Hematopoietic multipotent progenitor cell treated with erythropoietin and hydrocortisone succinate and interleukin-3 and kit ligand, for 17 days (in vitro differentiated cells): Measurements from ENCODE around the gene DOCK1.

Source experiments
- DNase-seq: peaks from one replicate; pipeline ENCODE4 v3.0.0-alpha.2; 2015; ENCODE audit warnings: low spot score

The DOCK1 gene

GRCh38 chr10:127088908-127089307, 183.7 kb downstream of the DOCK1 start:
- no peak for DNase-seq

GRCh38 chr10:127089446-127089845, 184.2 kb downstream of the DOCK1 start:
- DNase-seq, result no peak

GRCh38 chr10:127090138-127090537, 184.9 kb downstream of the DOCK1 start:
- DNase-seq, result no peak

GRCh38 chr10:127091354-127091753, 186.1 kb downstream of the DOCK1 start:
- DNase-seq, result no peak

GRCh38 chr10:127092916-127093315, 187.7 kb downstream of the DOCK1 start:
- DNase-seq, result no peak

DNA sequence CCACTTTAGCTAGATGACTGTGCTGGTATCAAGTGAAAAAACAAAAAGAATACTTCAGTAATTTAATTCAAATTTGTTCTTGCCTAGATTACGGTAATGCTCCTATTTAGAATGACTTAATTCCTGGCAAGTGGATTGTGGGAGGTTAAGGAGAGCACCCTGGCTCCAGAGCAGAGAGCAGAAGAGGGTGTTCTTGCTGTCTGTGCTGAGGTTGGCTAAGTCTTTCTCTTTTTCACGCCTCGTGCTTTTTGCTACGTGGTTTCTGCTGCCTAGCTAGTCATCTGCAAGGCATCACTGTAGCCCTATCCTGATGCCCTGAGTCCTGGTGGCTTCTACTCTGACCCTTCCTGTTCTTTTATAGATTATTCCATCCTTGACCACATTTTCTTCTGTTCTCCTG, 189.8 kb downstream of the DOCK1 start:
- no peak for DNase-seq

DNA sequence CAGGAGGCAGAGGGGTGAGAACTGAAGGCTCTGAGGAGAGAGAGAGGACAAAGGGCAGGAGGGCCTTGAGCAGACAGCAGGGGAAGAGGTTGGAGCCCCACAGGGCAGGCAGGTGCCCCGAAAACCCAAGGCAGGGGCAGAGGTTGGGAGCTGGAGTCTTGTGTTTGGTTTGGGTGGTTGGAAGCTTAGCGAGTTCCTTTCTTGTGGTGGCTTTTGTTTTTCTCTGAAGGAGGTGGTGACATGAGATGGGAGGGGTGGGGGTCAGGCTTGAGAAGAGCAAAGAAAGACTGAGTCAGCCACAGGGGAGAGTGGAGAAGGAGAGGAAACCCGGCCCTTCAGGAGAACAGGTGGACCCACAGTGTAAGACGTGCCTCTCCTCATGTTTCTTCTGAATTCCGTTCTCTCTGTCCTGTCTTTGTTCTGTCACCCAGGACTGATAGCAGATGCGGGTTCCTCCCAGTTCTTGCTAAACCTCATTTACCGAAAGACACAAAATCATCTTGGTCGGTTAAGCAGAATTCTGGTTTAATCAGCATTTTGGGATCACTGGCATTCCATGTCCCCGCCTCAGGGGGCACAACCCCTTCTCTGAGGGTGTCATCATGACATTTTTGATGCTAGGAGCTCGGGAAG, 195.9 kb downstream of the DOCK1 start:
- no peak for DNase-seq

GRCh38 chr10:127102176-127102575, 196.9 kb downstream of the DOCK1 start:
- DNase-seq, result no peak

GRCh38 chr10:127115100-127115499, 209.9 kb downstream of the DOCK1 start:
- DNase-seq, result no peak

DNA sequence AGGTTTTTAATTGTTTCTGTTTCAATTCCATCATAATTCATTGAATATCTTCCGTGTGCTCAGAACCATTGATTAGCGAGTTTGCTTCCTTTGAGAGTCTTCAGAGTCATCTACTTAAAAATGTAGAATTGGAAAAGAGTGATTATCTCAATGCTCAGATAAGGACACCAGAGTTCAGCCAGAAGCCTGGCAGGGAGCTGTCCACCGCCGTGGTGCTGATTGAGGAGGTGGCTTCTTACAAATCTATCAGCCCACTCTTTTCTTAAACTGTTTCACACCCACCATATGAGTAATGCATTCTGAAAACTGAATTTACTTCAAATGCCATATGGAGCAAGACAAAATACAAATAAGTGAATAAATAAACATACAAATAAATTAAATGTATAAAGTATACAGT, 211.9 kb downstream of the DOCK1 start:
- no peak for DNase-seq

GRCh38 chr10:127118034-127118433, 212.8 kb downstream of the DOCK1 start:
- no peak for DNase-seq

GRCh38 chr10:127119936-127120335, 214.7 kb downstream of the DOCK1 start:
- no peak for DNase-seq

DNA sequence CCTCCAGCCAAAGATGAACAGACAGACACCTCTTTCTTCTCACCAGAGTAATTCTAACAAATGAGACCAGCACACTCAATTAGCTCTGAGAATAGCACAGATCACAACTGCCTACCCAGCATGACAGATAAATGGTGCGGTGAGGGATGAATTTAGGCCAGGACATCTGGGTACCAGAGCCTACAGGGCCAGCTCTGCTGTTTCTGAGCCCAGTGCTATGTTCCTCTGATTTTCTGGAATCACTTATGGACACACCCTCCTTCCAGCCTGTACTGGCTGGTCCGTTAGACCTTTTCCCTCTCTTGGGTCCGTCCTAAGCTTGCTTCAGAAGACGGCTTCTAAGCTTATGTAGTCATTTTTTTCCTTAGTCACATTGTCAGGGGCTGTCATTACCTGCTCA, 217.6 kb downstream of the DOCK1 start:
- no peak for DNase-seq

- no peak for DNase-seq
Observed at GRCh38 chr10:127123626-127124025, 218.4 kb downstream of the DOCK1 start.

- no peak for DNase-seq
Observed at GRCh38 chr10:127125331-127125730, 220.1 kb downstream of the DOCK1 start.

DNA sequence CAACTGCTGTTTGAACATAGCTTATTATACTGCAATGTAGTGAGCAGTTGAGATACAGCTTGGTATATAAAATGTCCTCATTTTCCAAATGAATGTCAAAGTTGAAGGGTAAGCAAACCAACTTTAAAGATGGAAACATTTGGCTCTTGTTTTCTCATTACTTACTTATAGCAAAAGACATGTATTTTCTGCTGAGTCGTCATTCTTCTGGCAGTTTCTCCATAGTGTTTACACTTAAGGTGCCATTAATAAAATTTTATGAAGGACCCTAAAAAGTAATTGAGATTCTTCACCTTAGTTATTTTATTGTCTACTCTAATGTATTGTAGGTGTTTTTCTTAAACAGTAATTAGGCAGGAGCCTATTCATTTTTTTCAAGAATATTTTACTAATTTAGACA, 222.6 kb downstream of the DOCK1 start:
- no peak for DNase-seq

DNA sequence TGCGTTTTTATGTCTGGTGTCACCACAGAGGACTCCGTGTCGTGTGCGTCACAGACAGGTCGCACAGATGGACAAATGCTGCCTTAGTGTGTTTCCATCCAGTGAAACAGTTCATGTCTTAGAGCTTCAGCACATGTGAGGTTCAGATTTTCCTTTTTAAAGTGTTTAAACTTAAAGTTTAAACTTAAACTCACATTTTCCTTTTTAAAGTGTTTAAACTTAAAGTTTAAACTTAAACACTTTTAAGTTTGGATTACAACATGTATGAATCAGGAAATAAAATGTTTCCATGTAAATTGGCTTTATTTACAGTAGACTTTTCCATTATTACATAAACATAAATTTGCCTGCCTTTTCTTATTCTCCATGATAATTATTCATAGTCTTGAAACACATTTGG, 223.9 kb downstream of the DOCK1 start:
- DNase-seq, result no peak

- DNase-seq, result no peak
Observed at GRCh38 chr10:127132451-127132850, 227.2 kb downstream of the DOCK1 start.

DNA sequence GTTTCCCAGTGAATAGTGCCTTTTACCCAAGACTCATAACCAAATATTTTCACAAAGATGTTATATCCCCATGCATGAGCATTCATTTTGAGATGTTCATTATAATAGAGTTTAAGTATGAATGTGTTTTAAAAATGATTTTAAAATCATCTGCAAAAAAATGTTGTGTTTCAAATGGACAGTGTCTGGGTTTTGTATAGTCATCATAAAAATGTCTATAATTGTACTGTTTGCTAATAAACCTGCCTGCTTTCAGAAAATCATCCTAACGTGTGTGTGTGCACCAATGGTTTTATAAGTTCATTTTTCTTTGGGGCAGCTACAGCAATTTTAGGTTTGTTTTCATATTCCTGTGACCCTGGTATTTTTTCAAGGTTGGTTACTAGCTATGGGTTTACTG, 228.0 kb downstream of the DOCK1 start:
- DNase-seq, result no peak

- DNase-seq, result no peak
Observed at GRCh38 chr10:127133672-127134500, 228.7 kb downstream of the DOCK1 start.

GRCh38 chr10:127135844-127136577, 230.8 kb downstream of the DOCK1 start:
- DNase-seq, result no peak

DNA sequence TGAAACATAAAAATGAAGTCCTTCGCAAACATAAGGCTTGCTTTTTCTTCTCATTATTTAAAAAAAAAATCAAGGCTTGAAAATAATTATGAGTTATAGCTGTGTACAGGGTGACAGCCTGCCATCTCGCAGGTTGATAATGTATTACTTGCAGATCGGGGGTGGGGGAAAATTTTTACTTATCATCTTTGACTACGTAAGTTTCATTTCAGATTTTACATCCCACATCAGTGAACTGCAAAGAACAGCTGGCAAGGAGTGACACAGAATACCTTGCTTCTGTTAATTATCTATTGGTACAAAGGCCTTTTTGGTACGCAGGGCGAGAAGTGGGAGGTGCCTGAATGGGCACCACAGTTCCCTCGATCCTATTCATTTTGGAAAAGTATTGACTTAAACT, 232.2 kb downstream of the DOCK1 start:
- DNase-seq, result no peak

- no peak for DNase-seq
Observed at GRCh38 chr10:127142136-127142535, 236.9 kb downstream of the DOCK1 start.
